Measurements from ENCODE around the gene MYH10. TPM values are rescaled to one million over a fixed set of nuclear protein-coding genes. Genes with fewer than 3 reads are reported as not detected.

The MYH10 gene
- total and polyA plus RNA-seq, 9 donors = 30.4 to 117 (median 75.5) TPM

- no peak overlapping the region for H3K27ac ChIP-seq
- no peaks in the 10 kb centered on the region for H3K36me3 ChIP-seq
- 67 to 77% (median 72%) methylated on average over 2 of the region's 2 CpGs for WGBS, 3 donors
- H3K4me1 ChIP-seq (ENCODE audit: insufficient read depth) = peaks cover 5% of the 10 kb centered on the region
- no peaks in the 10 kb centered on the region for H3K9me3 ChIP-seq
- intact Hi-C loops (cut with DNase I) = no loop called here
- H3K27me3 ChIP-seq = no peaks in the 10 kb centered on the region
- DNase-seq = no peak
- H3K4me3 ChIP-seq = no peak overlapping the region
- TF ChIP-seq POLR2A (IDR thresholded peaks at IDR 0.05) (no peak), EP300 (IDR thresholded peaks at IDR 0.05) (no peak)
- TF ChIP-seq, protein P1, sequence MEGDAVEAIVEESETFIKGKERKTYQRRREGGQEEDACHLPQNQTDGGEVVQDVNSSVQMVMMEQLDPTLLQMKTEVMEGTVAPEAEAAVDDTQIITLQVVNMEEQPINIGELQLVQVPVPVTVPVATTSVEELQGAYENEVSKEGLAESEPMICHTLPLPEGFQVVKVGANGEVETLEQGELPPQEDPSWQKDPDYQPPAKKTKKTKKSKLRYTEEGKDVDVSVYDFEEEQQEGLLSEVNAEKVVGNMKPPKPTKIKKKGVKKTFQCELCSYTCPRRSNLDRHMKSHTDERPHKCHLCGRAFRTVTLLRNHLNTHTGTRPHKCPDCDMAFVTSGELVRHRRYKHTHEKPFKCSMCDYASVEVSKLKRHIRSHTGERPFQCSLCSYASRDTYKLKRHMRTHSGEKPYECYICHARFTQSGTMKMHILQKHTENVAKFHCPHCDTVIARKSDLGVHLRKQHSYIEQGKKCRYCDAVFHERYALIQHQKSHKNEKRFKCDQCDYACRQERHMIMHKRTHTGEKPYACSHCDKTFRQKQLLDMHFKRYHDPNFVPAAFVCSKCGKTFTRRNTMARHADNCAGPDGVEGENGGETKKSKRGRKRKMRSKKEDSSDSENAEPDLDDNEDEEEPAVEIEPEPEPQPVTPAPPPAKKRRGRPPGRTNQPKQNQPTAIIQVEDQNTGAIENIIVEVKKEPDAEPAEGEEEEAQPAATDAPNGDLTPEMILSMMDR (IDR thresholded peaks at IDR 0.05) = no peak
These were observed 6.9 kb downstream of the MYH10 start for GRCh38 chr17:8623591-8623990.

DNA sequence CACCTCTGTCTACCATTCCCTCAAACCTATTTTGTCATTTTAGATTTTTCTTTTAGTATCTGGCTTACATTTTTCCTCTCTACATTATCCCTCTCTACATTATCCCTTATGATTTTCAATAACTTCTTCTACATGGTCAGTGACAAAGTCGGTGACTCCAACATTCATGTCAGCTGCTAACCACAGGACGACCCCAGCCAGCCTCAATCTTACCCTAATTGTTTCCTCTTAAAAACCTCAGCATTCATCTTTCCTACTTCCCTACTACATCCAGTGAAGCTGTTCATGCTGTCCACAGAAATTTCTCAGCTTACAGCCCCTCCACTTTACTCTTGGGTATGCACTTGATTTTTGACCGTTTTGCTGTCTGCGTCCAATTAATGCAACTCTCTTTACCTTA, 8.3 kb downstream of the MYH10 start:
- TF ChIP-seq EP300 (IDR thresholded peaks at IDR 0.05) (no peak), POLR2A (IDR thresholded peaks at IDR 0.05) (no peak)
- TF ChIP-seq, protein P1 (IDR thresholded peaks at IDR 0.05) = no peak
- Histone ChIP-seq H3K4me3 (no peak overlapping the region), H3K4me1 (ENCODE audit: insufficient read depth) (peaks cover 5% of the 10 kb centered on the region), H3K36me3 (no peaks in the 10 kb centered on the region), H3K9me3 (no peaks in the 10 kb centered on the region), H3K27me3 (no peaks in the 10 kb centered on the region), H3K27ac (no peak overlapping the region)
- intact Hi-C loops (cut with DNase I) = no loop called here
- 79 to 95% (median 94%) methylated on average over 4 of the region's 4 CpGs for WGBS, 3 donors
- DNase-seq = no peak

DNA sequence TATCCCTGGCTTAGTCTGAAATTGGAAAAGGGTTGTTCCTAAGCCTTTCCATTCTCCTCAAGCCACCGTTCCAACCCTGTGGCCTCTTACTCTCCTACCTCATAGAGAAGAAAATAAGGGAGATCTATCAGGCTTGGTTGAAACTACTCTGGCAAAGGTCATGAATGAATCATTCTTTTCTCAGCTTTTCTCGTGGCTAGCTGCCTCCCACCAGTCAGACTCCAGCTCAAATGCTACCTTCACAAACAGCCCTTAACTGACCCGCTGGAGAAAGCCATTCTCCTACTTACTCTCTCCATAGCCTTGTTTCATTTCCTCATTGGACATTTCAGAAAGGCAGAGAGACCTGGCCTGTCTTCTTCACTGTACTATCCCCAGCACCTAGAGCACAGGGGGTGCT, 8.9 kb downstream of the MYH10 start:
- no peaks in the 10 kb centered on the region for H3K9me3 ChIP-seq
- DNase-seq = no peak
- no peak overlapping the region for H3K27ac ChIP-seq
- intact Hi-C loops (cut with DNase I) = no loop called here
- H3K4me1 ChIP-seq (ENCODE audit: insufficient read depth) = peaks cover 5% of the 10 kb centered on the region
- no peaks in the 10 kb centered on the region for H3K27me3 ChIP-seq
- WGBS, 3 donors = 40 to 46% (median 41%) methylated on average over 3 of the region's 3 CpGs
- H3K4me3 ChIP-seq = no peak overlapping the region
- TF ChIP-seq POLR2A (IDR thresholded peaks at IDR 0.05) = no peak
- TF ChIP-seq, protein P1 (IDR thresholded peaks at IDR 0.05) = no peak
- TF ChIP-seq EP300 (IDR thresholded peaks at IDR 0.05) = no peak
- H3K36me3 ChIP-seq = no peaks in the 10 kb centered on the region

GRCh38 chr17:8619294-8619693, 11.2 kb downstream of the MYH10 start:
- Histone ChIP-seq H3K36me3 (no peaks in the 10 kb centered on the region), H3K27ac (no peak overlapping the region), H3K27me3 (no peaks in the 10 kb centered on the region), H3K4me3 (no peak overlapping the region), H3K9me3 (no peaks in the 10 kb centered on the region), H3K4me1 (ENCODE audit: insufficient read depth) (peaks cover 7% of the 10 kb centered on the region)
- intact Hi-C loops (cut with DNase I) = no loop called here
- no peak for DNase-seq
- TF ChIP-seq POLR2A (IDR thresholded peaks at IDR 0.05) = no peak
- TF ChIP-seq, protein P1 (IDR thresholded peaks at IDR 0.05) = no peak
- TF ChIP-seq EP300 (IDR thresholded peaks at IDR 0.05) = no peak
- 69 to 76% (median 76%) methylated on average over 6 of the region's 6 CpGs for WGBS, 3 donors

Measured in ovary (tissue), 9 donors.